DMS53 (cell line): Measurements from ENCODE around the gene MAFG.
"Not testable (repeated sequence)": the region's sequence is repeated elsewhere in the genome, so short reads cannot be mapped to it uniquely, and the experiment has no call there.

Source experiments
- DNase-seq: peaks from one replicate; lab custom pipeline; 2025; lab: John Stamatoyannopoulos, UW

The MAFG gene

GRCh38 chr17:81958633-81959342 is 31.3 kb upstream of the MAFG start:
- DNase-seq, result no peak

DNA sequence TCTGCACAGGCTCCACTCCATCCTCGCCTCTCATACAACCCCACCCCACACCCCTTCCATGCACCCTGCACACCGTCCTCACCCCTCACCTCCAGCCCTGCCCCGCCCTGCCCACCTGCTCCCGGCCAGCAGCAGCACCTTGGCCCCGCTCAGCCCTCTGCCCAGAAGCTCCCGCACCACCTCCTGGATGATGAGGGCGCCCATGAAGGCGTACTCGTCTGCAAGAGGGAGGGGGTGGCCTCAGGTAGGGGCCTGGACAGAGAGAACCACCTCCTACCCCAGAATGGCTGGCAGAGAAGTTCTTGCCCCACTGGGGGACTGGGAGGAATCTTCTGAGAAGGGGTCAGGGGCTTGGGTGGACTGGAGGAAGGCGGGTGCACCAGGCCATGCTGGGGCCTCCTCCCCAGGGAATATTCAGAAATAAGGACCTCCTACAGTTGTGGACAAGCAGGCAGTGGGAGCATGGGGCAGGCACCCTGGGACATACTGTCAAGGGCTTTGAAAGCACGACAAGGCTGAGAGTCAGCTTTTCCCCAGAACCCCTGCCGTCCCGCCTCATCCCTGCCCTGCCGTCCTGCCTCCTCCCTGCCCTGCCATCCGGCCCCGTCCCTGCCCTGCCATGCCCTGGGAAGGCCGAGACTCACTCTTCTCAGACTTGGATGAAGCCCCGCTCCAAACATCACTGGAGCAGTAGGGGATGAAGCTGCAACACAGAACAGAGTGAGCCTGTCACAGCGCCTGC is 30.3 kb upstream of the MAFG start:
- no peak for DNase-seq

DNA sequence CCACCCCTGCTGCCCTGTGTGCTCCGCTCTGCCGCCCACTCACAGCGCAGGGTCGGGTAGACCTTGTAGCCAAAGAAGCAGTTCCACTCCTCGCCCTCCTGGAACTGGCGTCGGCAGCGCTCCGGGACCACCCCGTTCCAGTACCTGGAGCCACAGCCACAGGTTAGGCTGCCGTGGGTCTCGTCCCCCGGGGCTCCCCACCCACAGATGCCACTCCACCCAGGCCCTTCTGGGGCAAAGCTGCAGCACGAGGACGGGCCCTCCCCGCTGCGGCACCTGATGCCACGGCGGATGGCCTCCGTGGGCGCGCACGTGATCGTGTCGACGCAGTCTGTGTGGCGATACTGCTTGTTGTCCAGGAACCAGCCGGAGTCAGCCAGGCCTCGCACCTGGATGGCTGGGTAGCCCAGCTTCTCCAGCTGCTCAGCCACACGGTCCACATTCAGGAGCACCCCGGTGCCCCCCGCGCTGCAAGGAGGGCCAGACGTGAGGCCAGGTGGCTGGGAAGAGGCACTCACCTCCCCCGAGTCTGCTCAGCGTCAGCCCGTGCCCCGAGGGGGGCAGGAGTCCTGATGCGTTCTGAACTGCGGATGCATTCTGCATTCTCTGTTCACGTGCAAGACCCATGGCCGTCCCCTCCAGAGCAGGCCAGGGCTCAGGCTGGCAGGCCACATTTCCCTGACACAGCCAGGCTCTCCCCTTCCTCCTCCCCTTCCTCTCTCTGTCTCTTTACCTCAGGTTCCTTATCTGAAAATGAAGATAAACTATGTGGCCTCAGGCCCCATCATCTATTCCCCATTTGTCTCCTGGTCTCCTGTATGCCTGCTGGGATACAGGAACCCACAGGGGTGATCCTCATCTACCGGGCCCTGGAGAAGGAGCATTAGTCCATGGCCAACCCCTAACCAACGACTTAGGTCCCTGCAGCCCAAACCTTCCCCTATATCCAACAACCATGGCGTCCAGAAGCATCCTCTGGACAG is 29.4 kb upstream of the MAFG start:
- DNase-seq, result no peak

GRCh38 chr17:81955756-81956544 is 28.4 kb upstream of the MAFG start:
- no peak for DNase-seq

- no peak for DNase-seq
Measured at GRCh38 chr17:81955058-81955681, 27.6 kb upstream of the MAFG start.

GRCh38 chr17:81954131-81955057 is 26.9 kb upstream of the MAFG start:
- no peak for DNase-seq

- not testable (repeated sequence) for DNase-seq
Measured at GRCh38 chr17:81953443-81953842, 25.9 kb upstream of the MAFG start.

DNA sequence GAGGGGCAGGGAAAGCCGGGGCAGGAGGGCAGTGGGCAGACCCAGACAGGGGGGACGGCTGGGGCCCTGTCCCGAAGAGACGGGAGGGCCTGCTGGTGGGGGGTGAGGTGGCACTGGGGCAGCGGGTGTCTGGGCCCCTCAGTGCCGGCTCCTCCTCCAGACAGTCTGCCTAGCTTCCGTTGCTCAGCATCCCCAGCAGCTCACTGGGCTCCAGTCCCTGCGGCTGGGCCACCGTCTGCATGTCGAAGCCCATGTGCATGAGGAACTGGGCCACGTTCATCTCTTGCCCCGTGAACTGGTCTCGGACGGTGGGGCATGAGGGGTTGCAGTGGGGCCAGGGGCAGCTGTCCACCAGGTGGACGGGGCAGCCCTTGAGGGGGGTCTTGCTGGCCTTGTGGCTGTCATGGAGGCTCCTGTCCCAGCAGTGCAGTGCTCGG is 25.3 kb upstream of the MAFG start:
- no peak for DNase-seq

- DNase-seq, result no peak
Measured at GRCh38 chr17:81951785-81952684, 24.5 kb upstream of the MAFG start.

DNA sequence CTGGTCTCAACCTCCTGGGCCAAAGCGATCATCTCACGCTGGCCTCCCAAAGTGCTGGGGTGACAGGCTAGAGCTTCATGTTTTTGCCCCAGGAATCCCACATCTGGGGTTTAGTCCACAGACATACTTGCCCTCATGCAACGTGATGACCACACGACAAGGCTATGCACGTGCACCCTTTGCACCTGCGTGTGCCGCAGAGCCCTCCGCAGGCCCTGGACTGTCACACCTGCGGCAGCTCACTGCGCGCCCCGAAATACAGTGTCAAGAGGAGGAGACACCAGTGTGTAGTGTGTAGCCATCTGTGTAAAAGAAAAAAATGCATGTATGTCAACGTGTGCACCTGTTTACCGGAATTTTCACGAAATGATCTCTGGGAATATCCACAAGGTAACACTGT is 23.0 kb upstream of the MAFG start:
- no peak for DNase-seq

DNA sequence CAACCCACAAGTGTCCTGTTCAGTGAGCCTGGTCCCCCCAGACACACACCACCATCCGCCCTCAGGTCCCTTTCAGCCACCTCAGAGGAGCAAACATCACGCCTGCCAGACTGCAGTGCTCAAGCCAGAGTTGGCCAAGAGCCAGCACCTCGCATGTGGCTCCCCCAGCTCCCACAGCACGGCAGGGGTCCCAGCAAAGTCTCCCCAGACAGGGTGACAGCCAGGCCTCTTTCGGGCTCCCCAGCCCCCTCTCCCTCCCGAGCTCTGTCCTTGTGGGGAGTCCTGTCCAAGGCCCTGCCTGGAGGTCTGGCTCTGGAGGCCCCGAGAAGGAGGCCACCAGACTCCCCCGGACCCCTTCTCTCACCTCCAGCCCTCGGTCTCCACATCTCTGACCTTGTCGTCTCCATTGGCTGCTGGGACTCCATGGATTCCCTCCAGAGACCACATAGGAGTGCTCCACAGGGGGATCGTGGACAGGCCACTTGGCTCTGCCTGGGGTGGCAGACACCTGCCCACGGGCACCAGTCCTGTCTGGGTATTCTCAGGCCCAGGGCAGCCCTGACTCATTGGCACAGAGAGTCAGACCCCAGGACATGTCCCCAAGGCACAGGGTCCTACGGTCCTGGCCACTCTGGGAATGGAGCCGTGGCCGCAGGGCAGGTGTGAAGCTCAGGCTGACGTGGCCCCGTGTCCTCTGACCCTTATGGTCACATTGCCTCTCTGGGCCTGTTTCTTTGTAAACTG is 21.3 kb upstream of the MAFG start:
- no peak for DNase-seq

GRCh38 chr17:81947189-81947588 is 19.7 kb upstream of the MAFG start, which contains the start of gene MYADML2:
Gene MYADML2, minus strand, starts transcription at chr17:81947233. Its CDS starts 5,492 bp downstream, at chr17:81941741.
- no peak for DNase-seq

DNA sequence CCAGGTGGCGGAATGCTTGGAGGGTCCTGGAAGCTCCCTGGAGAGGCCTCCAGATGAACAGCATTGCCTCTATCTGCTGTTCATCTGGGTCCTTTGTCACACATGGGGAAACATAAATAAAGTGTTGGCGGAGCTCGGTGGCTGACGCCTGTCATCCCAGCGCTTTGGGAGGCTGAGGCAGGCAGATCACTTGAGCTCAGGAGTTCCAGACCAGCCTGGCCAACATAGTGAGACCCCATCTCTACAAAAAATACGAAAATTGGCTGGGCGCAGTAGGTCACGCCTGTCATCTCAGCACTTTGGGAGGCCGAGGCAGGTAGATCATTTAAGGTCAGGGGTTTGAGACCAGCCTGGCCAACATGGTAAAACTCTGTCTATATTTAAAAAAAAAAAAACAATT is 17.3 kb upstream of the MAFG start:
- DNase-seq, result no peak

- no peak for DNase-seq
Measured at GRCh38 chr17:81942167-81942553, 14.6 kb upstream of the MAFG start.

DNA sequence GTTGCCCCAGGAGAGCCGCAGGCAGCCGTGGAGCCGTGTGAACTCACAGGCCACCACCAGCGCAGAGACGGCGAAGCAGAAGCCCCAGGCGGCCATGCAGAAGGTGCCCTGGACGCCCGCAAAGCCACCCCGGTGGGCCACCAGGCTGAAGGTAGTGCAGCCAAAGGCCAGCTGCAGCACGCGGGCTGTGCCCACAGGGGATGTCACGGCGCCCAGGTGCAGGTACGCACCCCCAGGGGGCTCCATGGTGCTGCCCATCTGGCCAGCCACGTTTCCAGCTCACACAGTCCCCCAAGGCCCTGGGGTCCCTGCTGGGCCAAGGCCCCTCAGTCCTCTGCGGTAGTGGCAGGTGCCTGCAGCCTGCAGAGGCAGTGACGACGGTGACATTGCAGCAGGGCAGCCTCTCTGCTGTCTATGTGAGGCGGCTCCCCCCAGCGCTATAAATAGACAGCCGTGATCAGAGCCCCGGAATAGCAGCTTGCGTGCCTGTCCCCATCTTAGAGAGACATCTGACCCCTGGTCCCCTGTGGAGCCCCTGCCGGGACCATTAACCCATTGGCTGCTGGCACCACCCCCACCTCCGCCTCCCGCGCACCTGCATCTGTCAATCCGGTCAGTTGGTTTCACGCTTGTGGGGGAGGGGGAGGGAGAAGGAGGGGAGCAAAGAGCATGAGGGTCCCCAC is 14.1 kb upstream of the MAFG start:
- peak; percentile 49 for DNase-seq

GRCh38 chr17:81940538-81941483 is 13.3 kb upstream of the MAFG start:
- DNase-seq, result no peak
